ENCODE measurements around the gene TRPV4.
"Not testable (repeated sequence)": the region's sequence is repeated elsewhere in the genome, so short reads cannot be mapped to it uniquely, and the experiment has no call there.

The TRPV4 gene

DNA sequence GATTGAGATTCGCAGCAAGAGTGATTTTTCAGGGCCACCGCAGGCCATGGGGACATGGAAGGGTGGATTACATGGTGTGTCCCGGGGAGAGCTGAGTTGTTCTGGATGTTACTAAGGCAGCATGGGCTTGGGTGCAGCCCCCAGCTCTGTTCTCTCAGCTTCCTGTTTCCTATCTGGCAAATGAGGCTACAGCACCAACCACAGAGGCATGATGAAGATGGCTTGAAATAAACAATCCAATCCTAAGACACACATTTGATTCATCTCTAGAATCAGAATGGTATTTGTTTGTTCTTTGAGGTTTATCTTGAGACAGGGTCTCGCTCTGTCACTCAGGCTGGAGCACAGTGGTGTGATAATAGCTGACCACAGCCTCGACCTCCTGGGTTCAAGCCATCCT lies 25.6 kb upstream of the TRPV4 start:
- DNase-seq, result no peak

DNA sequence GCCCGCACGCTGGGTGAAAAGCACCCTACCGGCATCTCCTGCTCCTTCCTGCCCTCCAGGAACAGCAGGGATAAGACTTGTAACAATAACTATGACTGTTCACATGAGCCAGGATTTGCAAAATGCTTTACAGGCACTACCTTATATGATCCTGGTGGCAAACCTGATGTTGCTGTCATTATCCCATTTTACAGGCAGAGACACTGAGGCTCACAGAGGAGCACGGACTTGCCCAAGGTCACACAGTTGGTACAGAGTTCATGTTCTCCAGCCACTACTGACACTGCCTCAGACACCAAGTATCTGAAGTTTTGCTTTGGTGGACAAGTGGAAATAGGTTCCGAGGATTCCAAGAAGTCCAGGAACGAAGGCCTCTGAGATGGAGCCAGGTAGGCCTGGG lies 24.5 kb upstream of the TRPV4 start:
- DNase-seq, result no peak

DNA sequence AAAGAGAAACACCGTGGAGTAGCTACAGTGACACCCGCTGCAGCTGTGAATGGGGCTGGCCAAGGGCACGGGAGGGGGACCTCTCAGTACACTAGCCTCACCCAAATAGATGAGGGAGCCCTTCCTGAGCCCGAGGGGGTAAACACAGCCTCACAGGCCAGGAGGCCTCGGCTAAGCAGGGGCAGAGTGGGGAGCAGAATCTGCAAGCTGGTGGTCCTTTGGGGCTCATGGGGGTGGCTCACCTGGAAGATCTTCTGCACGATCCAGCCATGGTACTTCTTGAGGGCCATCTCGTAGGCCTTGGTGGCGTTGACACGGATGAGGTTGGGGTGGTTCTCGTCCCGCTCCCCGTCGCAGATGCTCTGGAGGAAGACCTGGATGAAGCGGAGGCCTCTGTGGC lies 22.2 kb upstream of the TRPV4 start:
- no peak for DNase-seq

DNA sequence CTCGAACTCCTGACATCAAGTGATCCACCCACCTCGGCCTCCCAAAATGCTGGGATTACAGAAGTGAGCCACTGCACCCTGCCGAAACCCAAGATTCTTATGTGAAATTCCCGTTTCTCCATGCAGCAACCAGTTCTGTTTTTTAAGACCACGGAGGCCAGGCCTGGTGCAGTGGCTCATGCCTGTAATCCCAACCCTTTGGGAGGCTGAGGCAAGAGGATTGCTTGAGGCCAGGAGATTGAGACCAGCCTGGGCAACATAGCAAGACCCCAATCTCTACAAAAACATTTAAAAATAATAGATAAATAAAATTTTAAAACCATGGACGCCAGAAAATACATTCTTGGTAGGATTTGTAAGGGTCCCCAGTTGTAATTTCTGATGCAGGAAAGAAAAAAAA lies 17.3 kb upstream of the TRPV4 start:
- not testable (repeated sequence) for DNase-seq

DNA sequence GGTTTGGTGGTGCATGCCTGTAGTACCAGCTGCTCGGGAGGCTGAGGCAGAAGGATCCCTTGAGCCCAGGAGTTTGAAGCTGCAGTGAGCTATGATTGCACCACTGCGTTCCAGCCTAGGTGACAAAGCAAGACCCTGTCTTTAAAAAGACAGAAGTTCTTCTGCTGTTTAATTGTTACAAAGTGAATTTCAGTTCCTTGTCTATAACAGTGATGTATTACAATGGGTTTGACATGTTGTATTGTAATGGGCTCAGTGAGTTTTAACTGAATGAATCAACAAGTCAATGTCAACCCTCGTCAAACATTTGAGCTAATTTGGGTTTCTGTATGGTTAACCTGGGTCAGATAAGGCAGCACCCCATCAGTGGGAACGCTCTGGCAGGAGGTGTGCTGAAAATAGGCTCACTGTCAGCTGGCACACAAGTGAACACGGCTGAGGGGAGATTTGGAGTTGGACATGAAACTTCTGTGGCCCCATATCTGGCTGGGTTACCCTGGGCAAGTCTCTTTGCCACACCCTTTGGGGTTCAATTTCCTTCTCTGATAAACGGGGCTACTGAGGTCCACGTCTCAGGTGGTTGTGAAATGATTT lies 14.0 kb upstream of the TRPV4 start:
- DNase-seq, result no peak

DNA sequence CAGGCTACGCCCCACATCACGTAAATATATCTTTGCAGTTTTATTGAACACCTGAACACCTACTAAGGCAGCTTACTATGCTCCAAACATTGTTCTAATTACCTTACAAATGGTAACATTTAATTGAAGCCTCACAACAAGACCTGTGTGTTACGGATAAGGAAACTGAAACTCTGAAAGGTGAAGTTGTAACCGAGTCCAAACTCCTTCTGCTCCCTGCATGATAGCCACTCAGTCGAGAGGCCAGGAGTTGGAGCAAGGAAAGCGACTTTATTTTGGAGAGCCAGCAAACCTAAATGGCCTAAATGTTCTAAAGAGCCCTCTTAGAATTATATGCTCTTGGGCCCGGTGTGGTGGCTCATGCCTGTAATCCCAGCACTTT lies 12.6 kb upstream of the TRPV4 start:
- DNase-seq, result no peak

DNA sequence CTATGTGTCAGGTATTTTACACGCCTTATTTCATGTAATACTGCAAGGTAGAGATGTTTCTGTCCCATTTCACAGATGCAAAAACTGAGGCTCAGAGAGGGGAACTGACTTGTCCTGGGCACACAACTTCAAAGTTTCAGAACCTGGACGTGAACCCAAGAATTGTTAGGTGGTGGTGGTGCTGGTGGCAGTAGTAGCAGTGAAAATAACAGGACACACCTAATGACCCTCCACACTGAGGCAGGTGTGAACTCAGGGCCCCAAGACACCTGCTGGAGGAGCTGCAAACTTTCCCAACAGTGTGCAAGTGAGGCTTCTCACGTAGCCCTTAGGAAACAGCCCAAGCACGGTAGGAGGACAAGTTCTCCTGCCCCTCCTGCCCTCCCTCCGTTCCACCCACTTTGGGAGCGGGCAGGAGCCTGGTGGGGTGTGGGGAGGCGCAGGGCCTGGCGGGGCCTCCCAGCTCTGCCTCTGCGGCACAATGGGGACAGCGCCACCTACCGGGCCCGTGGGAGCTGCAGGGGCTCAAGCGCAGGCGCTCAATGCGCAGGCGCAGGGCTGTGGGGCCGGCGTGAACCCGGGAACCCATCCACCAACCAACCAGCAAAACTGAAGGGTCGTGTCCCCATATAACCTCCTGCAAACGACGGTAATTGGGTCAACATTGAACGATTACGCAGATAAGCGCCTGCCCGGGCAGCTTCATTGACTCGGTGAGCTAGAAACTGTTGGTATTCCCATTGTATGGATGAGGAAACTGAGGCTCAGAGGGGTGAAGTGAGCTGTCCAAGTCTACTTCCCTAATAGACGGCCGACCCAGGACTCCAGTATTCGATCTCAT lies 12.0 kb upstream of the TRPV4 start:
- DNase-seq, result no peak

DNA sequence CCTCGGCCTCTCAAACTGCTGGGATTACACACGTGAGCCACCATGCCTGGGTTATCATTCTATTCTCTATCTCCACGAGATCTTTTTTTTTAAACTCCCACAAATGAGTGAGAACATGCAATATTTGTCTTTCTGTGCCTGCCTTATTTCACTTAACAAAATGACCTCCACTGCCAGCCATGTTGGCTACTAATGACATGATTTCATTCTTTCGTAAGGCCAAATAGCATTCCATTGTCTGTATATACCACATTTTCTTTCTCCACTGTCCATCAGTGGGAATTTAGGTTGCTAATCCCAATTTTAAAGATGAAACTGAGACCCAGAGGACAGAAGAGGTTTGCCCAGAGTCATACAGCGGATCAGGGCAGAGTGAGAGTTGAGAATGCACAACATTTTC lies 10.9 kb upstream of the TRPV4 start:
- no peak for DNase-seq

DNA sequence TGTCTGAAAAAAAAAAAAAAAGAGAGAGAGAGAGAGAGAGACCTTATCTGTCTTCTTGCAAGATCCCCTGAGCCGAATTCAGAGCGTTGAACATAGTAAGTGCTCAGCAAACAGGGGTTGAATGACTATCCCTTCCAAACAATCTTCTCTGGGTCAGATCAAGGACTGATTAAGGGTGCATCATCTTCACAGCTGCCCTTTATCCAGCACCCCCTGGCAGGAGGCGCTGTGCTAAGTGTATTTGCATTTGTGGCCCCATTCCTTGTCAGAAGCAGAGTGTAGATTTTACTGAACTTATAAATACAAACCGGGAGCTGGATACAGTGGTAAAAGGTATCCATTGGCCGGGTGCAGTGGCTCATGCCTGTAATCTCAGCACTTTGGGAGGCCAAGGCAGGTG lies 8.8 kb upstream of the TRPV4 start:
- DNase-seq, result no peak

DNA sequence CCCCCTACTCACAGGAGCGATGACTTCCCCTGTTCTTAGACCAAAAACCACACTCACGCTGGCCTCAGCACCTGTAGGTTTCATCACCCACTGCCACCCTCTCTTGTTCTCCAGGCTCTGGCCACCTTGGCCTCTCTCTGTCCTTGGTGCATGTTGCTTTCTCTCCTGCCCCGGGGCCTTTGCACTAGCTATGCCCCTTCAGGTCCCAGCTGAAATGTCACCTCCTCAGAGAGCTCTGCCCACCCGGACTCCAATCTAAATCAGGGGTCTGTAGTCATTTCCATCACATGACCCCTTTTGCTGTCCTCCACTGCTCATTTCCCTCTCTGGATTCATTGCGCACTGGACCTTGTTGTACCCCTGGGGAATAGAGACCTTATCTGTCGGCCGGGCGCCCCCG lies 8.2 kb upstream of the TRPV4 start:
- DNase-seq, result no peak

DNA sequence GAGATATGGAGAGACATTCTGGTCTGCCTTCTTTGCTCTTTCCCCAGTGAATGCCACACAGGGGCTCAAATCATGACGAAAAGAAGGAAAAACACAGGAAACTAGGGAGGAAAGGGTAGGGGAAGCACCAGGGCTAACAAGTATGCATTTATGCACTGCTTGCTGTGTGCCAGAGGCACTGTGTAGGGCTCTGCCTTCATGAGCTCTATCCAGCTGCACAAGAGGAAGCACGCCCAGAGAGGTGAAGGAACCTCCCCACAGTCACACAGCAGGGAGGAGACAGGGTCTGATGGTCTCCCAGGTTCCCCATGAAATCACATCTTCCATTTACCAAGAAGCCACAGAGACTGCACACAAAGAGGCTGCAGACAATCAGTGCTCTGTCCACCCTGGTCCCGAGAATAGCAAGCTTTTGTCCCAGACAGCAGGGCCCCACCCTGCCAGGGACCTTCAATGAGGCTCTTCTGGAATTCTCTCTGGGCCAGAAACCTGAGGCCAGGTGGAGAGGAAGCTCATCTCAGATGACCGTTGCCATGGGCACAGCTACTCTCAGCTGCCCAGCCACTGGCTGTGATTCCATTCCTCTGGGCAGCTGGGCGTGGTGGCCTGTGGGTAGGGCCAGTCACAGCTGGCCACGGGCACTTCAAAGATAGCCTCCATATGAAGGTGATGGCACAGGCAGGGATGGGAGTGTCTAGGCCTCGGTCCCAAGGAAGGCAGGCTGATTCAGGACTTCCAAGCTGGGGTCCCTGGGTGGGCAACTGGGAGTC lies 7.3 kb upstream of the TRPV4 start:
- peak; percentile 11 for DNase-seq

DNA sequence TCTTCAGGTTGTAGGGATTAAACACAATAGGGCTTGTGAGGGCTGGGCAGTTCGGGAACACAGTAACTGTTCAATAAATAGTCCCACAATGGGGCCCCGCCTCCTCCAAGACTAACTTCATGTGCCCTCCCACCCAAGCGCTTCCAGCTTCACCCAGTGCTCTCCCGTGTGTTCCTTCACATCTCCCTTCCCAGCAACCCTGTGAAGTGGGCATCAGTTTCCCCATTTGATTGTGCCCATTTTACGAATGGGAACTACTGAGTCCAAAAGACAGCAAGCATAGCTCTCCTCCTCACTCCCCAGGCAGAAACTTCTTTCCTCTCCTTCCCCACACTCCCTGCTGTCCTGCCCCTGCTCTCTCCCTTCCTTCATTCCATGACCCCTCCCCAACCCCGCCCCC lies 6.2 kb upstream of the TRPV4 start:
- no peak for DNase-seq

DNA sequence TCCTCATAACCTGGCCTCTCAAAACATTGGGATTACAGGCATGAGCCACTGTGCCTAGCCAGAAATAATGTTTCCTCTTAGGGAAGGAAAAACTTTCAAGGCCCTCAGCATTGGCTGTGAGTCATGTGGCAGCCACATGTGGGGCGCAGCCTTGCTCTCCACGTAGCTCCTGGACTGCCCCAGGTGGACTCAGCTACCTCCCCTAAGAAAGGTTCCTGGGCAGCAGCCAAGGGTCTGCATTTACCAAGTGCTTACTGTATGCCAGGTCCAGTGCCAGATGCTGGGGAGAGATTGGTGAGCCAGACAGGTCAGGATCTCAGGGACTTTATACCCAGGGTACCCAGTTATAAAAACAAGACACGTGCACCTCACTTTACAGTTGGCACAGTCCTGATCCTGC lies 3.7 kb upstream of the TRPV4 start:
- no peak for DNase-seq

DNA sequence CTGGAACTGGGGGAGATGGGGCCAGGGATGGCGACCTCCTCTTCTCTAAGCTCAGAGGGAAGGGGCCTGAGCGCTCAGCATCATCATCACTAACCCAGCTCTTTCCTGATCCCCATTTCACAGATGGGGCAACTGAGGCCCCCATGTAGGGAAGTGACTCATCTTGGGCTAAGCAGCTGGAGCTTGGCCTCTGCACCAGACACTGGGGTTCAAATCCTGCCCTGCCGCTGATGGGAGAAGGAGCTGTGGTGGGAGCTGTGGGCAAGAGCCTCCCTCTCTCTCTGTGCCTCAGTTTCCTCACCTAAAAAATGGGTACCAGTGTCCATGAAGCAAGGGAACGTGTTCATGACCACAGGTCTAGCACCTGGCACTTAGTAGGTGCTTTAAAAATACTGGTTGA lies 2.6 kb upstream of the TRPV4 start:
- no peak for DNase-seq

DNA sequence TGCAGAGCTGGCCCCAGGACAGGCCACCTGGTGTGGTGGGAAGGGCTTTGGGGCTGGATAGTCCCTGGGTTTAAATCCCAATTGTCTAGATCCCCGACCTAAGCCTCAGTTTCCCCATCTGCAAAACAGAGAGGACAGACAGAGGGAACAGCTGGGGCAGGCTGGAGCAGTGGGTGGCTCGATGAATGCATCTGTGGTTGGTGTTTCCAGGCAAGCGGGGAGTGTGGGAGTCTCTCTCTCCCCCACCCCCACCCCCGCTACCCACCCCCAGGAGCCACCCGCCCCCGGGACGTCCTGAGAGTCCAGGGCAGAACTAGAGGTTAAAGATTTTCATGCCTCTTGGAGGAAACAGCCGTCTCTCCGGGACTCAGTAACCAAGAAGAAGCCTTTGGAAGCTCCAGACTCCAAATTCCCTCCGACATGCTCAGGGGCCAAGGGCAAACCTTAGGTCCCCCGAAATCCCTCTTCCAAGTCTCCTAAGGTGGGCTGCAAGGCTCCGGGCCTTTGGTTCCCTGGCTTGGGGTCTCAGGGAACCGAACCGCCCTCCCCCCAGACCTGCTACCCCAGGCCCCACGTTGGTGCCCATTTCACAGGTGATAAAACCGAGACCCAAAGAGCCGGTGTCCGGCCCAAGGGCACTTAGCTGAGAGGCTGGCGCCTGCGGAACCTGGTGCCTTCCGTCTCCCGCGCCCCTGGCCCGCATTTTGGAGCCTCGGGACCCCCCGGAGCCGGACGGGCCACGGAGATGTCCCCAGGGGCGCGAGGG lies 474 bp downstream of the TRPV4 start:
- DNase-seq, result no peak

DNA sequence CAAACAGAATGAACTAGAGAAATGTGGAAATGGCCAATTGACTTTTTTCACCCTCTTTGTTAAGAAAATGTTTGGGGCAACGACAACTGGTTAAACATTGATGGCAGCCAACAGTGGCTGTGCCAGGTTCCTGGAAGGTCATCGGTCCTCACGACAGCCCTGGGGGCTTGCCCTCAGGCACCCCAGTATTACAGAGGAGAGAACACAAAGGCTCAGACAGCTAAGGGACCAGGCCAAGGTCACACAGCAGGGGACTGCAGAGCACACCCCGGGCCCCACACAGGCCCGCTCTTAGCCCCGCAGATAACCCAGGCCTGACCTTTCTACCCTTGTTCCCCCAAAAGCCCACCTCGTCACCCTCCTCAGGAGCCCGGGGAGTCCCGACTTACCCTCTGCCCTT lies 1.3 kb downstream of the TRPV4 start:
- DNase-seq, result no peak

DNA sequence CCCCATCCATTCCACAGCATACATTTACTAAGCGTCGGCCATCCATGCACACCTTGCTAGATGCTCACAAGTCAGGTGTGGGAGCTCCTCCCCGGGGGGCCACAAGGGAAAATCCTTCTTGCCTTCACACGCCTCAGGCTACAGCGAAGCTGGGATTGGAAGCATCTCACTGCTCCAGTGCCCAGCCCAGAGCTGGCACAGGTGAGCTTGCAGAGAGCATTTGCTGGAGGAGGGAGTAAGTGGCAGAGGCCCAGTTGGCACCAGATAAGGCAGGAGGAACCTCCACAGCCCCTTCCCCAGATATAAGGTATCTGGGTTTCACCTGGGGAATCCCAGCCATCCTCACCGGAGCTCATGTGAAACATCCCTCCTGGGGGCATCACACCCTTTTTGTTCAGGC lies 1.8 kb downstream of the TRPV4 start:
- DNase-seq, result no peak

DNA sequence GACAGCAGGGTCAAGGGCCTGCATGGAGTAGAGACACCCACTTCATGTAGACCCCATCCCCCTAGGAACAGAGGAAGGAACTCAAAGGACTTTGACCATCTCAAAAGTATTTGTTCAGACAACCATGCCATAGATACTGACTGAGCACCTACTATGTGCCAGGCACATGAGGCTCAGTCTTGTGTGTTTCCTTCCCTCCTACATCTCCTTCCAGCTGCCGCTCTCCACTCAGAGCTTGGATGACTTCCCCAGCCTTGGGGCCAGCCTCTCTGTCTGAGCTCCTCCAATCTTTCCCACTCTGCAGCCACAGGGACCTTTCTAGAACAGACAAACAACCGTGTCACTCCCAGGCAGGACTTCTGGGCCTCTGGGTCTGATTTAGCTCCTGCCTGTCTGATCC lies 2.5 kb downstream of the TRPV4 start:
- DNase-seq, result no peak

DNA sequence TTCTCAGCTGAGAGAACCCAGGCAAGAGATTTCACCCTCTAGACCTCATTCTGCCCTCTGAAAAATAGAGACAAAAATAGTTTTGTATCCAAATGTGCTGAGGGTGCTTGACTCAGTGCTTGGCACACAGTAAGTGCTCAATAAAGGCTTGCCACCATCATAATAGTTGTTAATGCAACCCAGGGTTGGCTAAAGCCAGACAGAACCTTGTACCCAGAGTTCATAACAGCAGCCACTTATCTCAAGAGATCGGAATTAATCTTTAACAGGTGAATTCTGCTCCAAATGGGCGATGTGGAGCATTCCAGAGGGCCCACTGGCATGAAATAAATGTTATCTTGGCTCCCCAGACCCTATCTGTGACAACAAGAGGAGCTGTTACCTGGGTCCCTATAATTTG lies 2.9 kb downstream of the TRPV4 start:
- no peak for DNase-seq

DNA sequence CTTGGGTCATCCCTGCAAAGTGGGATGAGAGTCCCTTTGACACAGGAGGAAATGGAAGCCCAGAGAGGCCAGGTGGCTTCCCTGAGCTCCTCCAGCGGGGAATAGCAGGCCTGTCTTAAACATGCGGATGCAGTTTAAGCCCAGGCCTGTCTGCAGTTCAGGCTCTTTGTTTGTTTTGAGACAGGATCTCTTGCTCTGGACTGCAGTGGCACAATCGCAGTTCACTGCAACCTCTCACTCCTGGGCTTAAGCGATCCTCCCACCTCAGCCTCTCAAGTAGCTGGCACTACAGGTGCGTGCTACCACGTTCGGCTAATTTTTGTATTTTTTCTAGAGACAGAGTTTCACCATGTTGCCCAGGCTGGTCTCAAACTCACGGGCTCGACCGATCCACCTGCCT lies 3.5 kb downstream of the TRPV4 start:
- DNase-seq, result no peak

DNA sequence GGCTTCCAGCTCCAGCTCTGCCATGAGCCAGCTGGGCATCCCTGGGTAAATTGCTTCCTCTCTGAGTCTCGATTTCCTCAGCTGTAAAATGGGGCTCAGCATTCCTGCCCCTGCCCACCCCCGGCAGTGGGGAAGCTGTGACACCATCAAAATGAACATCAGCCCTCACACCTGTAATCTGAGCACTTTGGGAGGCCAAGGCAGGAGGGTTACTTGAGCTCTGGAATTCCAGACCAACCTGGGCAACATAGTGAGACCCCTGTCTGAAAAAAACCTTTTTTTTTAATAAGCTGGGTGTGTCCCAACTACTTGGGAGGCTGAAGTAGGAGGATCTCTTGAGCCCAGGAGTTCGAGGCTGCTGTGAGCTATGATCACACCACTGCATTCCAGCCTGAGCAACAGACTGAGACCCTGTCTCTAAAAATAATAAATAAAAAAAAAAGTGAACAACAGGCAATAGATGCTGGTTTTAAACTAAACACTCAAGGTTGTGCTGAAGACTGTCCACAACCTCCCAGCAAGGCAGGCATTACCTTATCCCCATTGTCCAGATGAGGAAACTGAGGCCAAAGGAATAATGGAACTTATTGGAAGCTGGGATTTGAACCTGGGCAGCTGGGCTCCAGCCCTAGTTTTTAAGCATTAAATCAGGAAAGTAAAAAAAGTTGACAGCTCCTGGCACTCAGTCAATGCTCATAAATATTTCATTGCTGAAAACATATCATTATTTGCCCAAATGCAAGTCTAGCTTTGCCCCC lies 4.3 kb downstream of the TRPV4 start:
- DNase-seq, result no peak
